Esophagus muscularis mucosa (tissue), 4 donors: ENCODE measurements around the gene PID1. TPM values are rescaled to one million over a fixed set of nuclear protein-coding genes. Genes with fewer than 3 reads are reported as not detected.

Experiments
- DNase-seq: peaks from one replicate; pipeline ENCODE4 v3.0.0-alpha.2; 2017; ENCODE audit errors: extremely low spot score
- H3K27ac ChIP-seq, 4 donors: fragments of 200-600 bp; sonication (generic); replicated peaks in 1 of 4; 1 replicate in 3 of 4; 2 replicates in 1 of 4; pipeline ENCODE4 v1.5.1; 2016 to 2019; ENCODE audit warnings: mild to moderate bottlenecking in 1 of 4
- H3K27me3 ChIP-seq, 4 donors: fragments of 200-600 bp; sonication (generic); one replicate each; pipeline versions ENCODE4 v1.5.1 to v1.6.0; 2016 to 2019
- H3K36me3 ChIP-seq, 4 donors: fragments of 200-600 bp; sonication (generic); one replicate each; pipeline ENCODE4 v1.5.1; 2016 to 2019
- H3K4me1 ChIP-seq, 4 donors: fragments of 200-600 bp; sonication (generic); one replicate each; pipeline ENCODE4 v1.5.1; 2016 to 2019
- H3K4me3 ChIP-seq, 4 donors: fragments of 200-600 bp; sonication (generic); 1 replicate in 2 of 4; 2 replicates in 2 of 4; pipeline ENCODE4 v1.5.1; 2016 to 2019; ENCODE audit warnings: mild to moderate bottlenecking in 4 of 4, moderate library complexity in 1 of 4
- H3K9me3 ChIP-seq, 4 donors: fragments of 200-600 bp; sonication (generic); 1 replicate in 3 of 4; 2 replicates in 1 of 4; pipeline ENCODE4 v1.5.1; 2016 to 2019
- EP300 ChIP-seq: sonication (generic); formaldehyde crosslinking; IDR thresholded peaks from one replicate; pipeline ENCODE4 v1.6.1; 2017; ENCODE audit warnings: antibody characterized with exemption
- POLR2A ChIP-seq: fragments of 450-650 bp; IDR thresholded peaks from one replicate; pipeline ENCODE4 v1.6.1; 2017; ENCODE audit warnings: antibody characterized with exemption, moderate library complexity, mild to moderate bottlenecking, low read depth
- POLR2AphosphoS5 ChIP-seq, 2 donors: sonication (generic); formaldehyde crosslinking; IDR thresholded peaks; one replicate each; pipeline ENCODE4 v1.6.1; 2017; ENCODE audit warnings: antibody characterized with exemption in 2 of 2
- WGBS: methylation state at CpG from one replicate; pipeline ENCODE4 v1.1.5; 2018; 5-methylcytosine and 5-hydroxymethylcytosine counted together
- intact Hi-C: fragments of 100-400 bp; cut with DNase I; formaldehyde crosslinking; loops from one replicate; pipeline ENCODE4 v1.15.1; 2023
- total RNA-seq, 4 donors: library from RNA; depleted of rRNA; stranded (reverse); fragments of >200 nt; gene quantifications; one replicate each; pipeline versions ENCODE4 v1.1.0 to v1.2.1, GENCODE V29; 2016
- TF ChIP-seq, protein P1 (sequence below), 3 experiments: fragments of 200-600 bp in 2 of 3; fragments of 450-650 bp in 1 of 3; sonication (generic) in 2 of 3; IDR thresholded peaks; one replicate each; pipeline ENCODE4 v1.5.1; 2017 to 2019; ENCODE audit warnings: antibody characterized with exemption in 3 of 3, mild to moderate bottlenecking in 2 of 3, moderate library complexity in 1 of 3

PID1 gene
- total RNA-seq, 4 donors from 2014 or later: 48.2 to 68.7 (median 55.4) TPM

DNA sequence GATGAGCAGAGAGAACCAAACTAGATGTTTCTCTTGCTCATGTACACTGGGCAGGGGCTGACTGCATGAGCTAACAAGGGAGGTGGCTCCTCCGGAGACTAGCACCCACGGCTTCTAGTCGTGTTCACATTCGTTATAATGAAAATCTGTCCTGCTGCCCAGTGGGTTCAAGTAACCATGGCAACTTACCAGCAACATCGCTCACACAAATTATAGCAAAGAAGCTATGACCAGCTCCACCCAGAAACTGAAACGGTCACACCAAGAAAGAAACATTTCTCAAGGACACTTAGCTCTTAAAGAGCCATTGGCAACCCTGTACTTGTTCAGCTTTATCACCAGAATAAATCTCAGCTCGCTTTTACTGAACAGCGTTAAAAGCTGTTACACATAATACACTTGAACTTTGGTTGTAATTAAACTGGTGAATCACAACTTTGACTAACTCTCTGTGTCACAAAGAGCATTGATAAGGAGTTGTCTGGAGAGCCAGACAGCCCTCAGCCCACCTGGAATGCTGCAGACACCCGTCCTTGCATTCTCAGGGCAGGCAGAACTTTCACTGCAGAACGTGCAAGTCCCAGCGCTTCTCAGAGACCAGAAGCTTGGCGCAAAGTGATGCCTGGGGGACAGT is 141.2 kb downstream of the PID1 start:
- TF ChIP-seq POLR2AphosphoS5 (IDR thresholded peaks at IDR 0.05): no peak
- no peak for TF ChIP-seq POLR2A
- TF ChIP-seq EP300: no peak
- TF ChIP-seq, protein P1, sequence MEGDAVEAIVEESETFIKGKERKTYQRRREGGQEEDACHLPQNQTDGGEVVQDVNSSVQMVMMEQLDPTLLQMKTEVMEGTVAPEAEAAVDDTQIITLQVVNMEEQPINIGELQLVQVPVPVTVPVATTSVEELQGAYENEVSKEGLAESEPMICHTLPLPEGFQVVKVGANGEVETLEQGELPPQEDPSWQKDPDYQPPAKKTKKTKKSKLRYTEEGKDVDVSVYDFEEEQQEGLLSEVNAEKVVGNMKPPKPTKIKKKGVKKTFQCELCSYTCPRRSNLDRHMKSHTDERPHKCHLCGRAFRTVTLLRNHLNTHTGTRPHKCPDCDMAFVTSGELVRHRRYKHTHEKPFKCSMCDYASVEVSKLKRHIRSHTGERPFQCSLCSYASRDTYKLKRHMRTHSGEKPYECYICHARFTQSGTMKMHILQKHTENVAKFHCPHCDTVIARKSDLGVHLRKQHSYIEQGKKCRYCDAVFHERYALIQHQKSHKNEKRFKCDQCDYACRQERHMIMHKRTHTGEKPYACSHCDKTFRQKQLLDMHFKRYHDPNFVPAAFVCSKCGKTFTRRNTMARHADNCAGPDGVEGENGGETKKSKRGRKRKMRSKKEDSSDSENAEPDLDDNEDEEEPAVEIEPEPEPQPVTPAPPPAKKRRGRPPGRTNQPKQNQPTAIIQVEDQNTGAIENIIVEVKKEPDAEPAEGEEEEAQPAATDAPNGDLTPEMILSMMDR (IDR thresholded peaks at IDR 0.05): no peak
- WGBS: 37% methylated on average over 11 of the region's 12 CpGs
- DNase-seq: no peak
- Histone ChIP-seq H3K4me3 (no peak overlapping the region), H3K36me3 (no peaks in the 10 kb centered on the region), H3K27ac (no peak overlapping the region), H3K4me1 (peaks cover 0 to 13% (median 8%) of the 10 kb centered on the region in 4 donors), H3K27me3 (no peaks in the 10 kb centered on the region), H3K9me3 (peaks cover 0 to 5% (median 0%) of the 10 kb centered on the region in 4 donors)
- intact Hi-C loops: no loop called here

DNA sequence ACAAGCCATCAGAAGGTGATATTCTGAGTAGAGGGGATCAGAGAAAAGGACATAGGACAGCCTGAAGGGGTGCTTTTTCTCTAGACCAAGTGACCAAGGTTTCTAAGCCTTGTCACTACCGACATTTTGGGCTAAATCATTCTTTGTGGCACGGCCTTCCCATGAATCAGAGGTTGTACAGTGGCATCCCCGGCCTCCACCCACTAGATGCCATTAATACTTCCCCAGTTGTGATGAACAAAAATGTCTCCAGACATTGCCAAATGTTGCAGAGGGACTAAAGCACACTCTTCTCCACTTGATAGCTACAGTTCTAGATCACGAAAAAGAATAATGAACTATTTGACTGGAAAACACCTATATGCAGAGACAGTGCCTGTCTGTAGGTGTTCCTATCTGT is 143.6 kb downstream of the PID1 start:
- Histone ChIP-seq H3K36me3 (no peaks in the 10 kb centered on the region), H3K27me3 (no peaks in the 10 kb centered on the region), H3K9me3 (peaks cover 0 to 5% (median 0%) of the 10 kb centered on the region in 4 donors), H3K4me3 (no peak overlapping the region), H3K4me1 (peaks cover 0 to 13% (median 8%) of the 10 kb centered on the region in 4 donors), H3K27ac (no peak overlapping the region)
- TF ChIP-seq, protein P1 (IDR thresholded peaks at IDR 0.05): no peak
- no peak for TF ChIP-seq POLR2A
- no peak for TF ChIP-seq POLR2AphosphoS5 (IDR thresholded peaks at IDR 0.05)
- DNase-seq: no peak
- WGBS: 69% methylated on average over 4 of the region's 4 CpGs
- intact Hi-C loops: no loop called here

DNA sequence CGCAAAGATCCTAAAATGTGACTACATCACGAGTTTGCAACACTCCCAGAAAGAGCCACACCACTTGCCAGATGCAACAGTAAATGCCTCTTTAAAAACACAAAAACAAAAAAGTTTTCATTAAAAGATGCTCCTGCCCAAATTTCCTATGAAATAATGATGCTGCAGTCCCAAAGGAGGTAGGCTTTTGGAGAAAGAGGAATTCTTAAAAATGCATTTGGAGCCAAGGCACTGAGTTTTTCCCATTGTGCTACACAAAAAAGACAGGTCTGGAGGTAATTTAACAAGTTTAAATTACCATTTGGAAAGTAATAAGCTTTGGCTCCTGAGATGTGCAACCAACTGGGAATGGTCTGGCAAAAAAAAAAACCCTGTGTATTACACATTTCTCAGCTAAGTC is 145.0 kb downstream of the PID1 start:
- Histone ChIP-seq H3K4me1 (peaks cover 0 to 13% (median 8%) of the 10 kb centered on the region in 4 donors), H3K4me3 (no peak overlapping the region), H3K27ac (no peak overlapping the region), H3K36me3 (no peaks in the 10 kb centered on the region), H3K27me3 (no peaks in the 10 kb centered on the region), H3K9me3 (peaks cover 0 to 5% (median 0%) of the 10 kb centered on the region in 4 donors)
- intact Hi-C loops: no loop called here
- 78% methylated on average over 2 of the region's 2 CpGs for WGBS
- no peak for TF ChIP-seq POLR2AphosphoS5 (IDR thresholded peaks at IDR 0.05)
- TF ChIP-seq, protein P1 (IDR thresholded peaks at IDR 0.05): no peak
- no peak for TF ChIP-seq POLR2A
- TF ChIP-seq EP300: no peak
- DNase-seq: no peak

GRCh38 chr2:229124136-229124535 is 147.0 kb downstream of the PID1 start:
- H3K9me3 ChIP-seq: peaks cover 0 to 5% (median 0%) of the 10 kb centered on the region in 4 donors
- intact Hi-C loops: no loop called here
- no peak overlapping the region for H3K4me3 ChIP-seq
- H3K36me3 ChIP-seq: no peaks in the 10 kb centered on the region
- H3K27ac ChIP-seq: no peak overlapping the region
- no peak for DNase-seq
- TF ChIP-seq, protein P1 (IDR thresholded peaks at IDR 0.05): no peak
- TF ChIP-seq POLR2AphosphoS5 (IDR thresholded peaks at IDR 0.05): no peak
- H3K4me1 ChIP-seq: no peaks in the 10 kb centered on the region
- no peaks in the 10 kb centered on the region for H3K27me3 ChIP-seq

GRCh38 chr2:229118927-229119326 is 152.2 kb downstream of the PID1 start:
- Histone ChIP-seq H3K4me1 (no peaks in the 10 kb centered on the region), H3K4me3 (no peak overlapping the region), H3K36me3 (no peaks in the 10 kb centered on the region), H3K27me3 (no peaks in the 10 kb centered on the region), H3K27ac (no peak overlapping the region), H3K9me3 (no peaks in the 10 kb centered on the region)
- no peak for DNase-seq
- TF ChIP-seq, protein P1 (IDR thresholded peaks at IDR 0.05): no peak
- no peak for TF ChIP-seq EP300
- TF ChIP-seq POLR2A: no peak
- TF ChIP-seq POLR2AphosphoS5 (IDR thresholded peaks at IDR 0.05): no peak
- intact Hi-C loops: no loop called here
